GM12891 (cell line): ENCODE results near the gene GABBR2.

Experiments
- POLR2A ChIP-seq: IDR thresholded peaks from 2 replicates; pipeline ENCODE4 v1.6.1; 2011; ENCODE audit warnings: low read depth, low read length, control low read depth
- POLR2AphosphoS5 ChIP-seq: IDR thresholded peaks from 2 replicates; pipeline ENCODE4 v1.6.1; 2011; ENCODE audit warnings: low read depth, low read length, control low read depth
- SPI1 ChIP-seq: IDR thresholded peaks from 2 replicates; pipeline ENCODE4 v1.6.1; 2011; ENCODE audit warnings: low read depth, low read length, control low read depth
- TAF1 ChIP-seq: IDR thresholded peaks from 2 replicates; pipeline ENCODE4 v1.6.1; 2011; ENCODE audit warnings: low read depth, low read length, control low read depth

- TF ChIP-seq POLR2AphosphoS5 (no peak), POLR2A (no peak), TAF1 (no peak), SPI1 (no peak)
These were observed 137.9 kb downstream of the GABBR2 start for GRCh38 chr9:98570663-98571440.
